ENCODE measurements around the gene NRAP. TPM values are rescaled to one million over a fixed set of nuclear protein-coding genes. Genes with fewer than 3 reads are reported as not detected.

NRAP gene
- total and polyA plus RNA-seq, 2 donors (not counting 3 experiments of a cell fraction or from before 2014, with no cell fraction given) = not detected

DNA sequence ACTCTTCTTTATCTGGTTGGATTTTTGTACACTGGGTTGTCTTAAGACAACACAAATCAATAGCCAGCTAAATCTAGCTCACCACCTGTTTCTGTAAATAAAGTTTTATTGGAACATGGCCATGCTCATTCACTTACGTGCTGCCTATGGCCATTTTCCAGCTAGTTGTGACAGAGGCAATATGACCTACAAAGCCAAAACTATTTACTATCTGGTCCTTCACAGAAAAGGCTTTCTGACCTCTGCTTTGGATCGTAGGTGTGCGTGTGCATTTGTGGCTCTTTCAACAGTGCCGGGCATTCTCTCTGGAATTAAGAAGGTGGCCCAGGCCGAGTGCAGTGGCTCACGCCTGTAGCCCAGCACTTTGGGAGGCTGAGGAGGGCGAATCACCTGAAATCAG, 45.5 kb downstream of the NRAP start:
- no peak for FAIRE-seq
- TF ChIP-seq FOS (IDR thresholded peaks at IDR 0.05; ENCODE audit: borderline replicate concordance, insufficient read depth, low read length) (no peak), MAX (IDR thresholded peaks at IDR 0.05; ENCODE audit: insufficient read depth, insufficient read length) (no peak), MYC (IDR thresholded peaks at IDR 0.05; ENCODE audit: low read depth, low read length) (no peak), EZH2 (IDR thresholded peaks at IDR 0.05; ENCODE audit: borderline replicate concordance, low read depth, low read length, severe bottlenecking) (no peak), GATA2 (IDR thresholded peaks at IDR 0.05; ENCODE audit: insufficient read depth, insufficient read length, low read depth, low read length) (no peak), POLR2A (IDR thresholded peaks at IDR 0.05; ENCODE audit: low read depth, low read length) (no peak), POLR2AphosphoS5 (IDR thresholded peaks at IDR 0.05; ENCODE audit: insufficient read depth, low read depth, low read length) (no peak), JUN (IDR thresholded peaks at IDR 0.05; ENCODE audit: borderline replicate concordance, insufficient read depth, insufficient read length, low read depth) (no peak)
- TF ChIP-seq, protein P1, sequence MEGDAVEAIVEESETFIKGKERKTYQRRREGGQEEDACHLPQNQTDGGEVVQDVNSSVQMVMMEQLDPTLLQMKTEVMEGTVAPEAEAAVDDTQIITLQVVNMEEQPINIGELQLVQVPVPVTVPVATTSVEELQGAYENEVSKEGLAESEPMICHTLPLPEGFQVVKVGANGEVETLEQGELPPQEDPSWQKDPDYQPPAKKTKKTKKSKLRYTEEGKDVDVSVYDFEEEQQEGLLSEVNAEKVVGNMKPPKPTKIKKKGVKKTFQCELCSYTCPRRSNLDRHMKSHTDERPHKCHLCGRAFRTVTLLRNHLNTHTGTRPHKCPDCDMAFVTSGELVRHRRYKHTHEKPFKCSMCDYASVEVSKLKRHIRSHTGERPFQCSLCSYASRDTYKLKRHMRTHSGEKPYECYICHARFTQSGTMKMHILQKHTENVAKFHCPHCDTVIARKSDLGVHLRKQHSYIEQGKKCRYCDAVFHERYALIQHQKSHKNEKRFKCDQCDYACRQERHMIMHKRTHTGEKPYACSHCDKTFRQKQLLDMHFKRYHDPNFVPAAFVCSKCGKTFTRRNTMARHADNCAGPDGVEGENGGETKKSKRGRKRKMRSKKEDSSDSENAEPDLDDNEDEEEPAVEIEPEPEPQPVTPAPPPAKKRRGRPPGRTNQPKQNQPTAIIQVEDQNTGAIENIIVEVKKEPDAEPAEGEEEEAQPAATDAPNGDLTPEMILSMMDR (IDR thresholded peaks at IDR 0.05; ENCODE audit: extremely low read depth in 1 of 2, insufficient read depth in 1 of 2, low read depth in 1 of 2, low read length in 2 of 2) = no peak

More for the DNA sequence above, 45.5 kb downstream of the NRAP start:
- peaks cover 2 to 19% of the 10 kb centered on the region in 2 experiments for H3K27me3 ChIP-seq (ENCODE audit: control insufficient read depth in 2 of 2, insufficient read depth in 2 of 2, low read length in 2 of 2)
- no peak overlapping the region for H3K4me2 ChIP-seq (ENCODE audit: insufficient read depth, low read length)
- no peaks in the 10 kb centered on the region for H3K4me1 ChIP-seq (ENCODE audit: control insufficient read depth, extremely low read depth, insufficient read depth, low read length)
- intact Hi-C loops (cut with micrococcal nuclease) (no loop called here), dilution Hi-C loops (cut with MboI; ENCODE audit: extremely low pct_ligation_motif_present, low sequenced_read_pairs) (no loop called here)
- H3K36me3 ChIP-seq (ENCODE audit: control insufficient read depth in 2 of 2, extremely low read depth in 1 of 2, insufficient read depth in 2 of 2, low read length in 2 of 2) = no peaks in the 10 kb centered on the region
- H3K9me1 ChIP-seq (replicated peaks; ENCODE audit: control insufficient read depth, extremely low read depth, insufficient read depth, low read length) = no peaks in the 10 kb centered on the region
- H3K9ac ChIP-seq (replicated peaks; ENCODE audit: extremely low read depth, insufficient read depth, low read length) = no peak overlapping the region
- BruUV-seq (replicated peaks) = no TSS peak
- no peak overlapping the region for H3K4me3 ChIP-seq (replicated peaks in 1 of 3; ENCODE audit: insufficient read depth in 1 of 3, low read depth in 1 of 3, low read length in 3 of 3)
- H2AFZ ChIP-seq (ENCODE audit: low read depth, low read length) = no peak overlapping the region
- H3K79me2 ChIP-seq (ENCODE audit: control insufficient read depth, insufficient read depth, low read length) = no peaks in the 10 kb centered on the region
- H3K9me3 ChIP-seq (replicated peaks; ENCODE audit: control insufficient read depth, insufficient read depth, low read length) = no peaks in the 10 kb centered on the region
- ChIA-PET CTCF (no interaction called here), POLR2A (no interaction called here)
- DNase-seq (ENCODE audit: low read depth, low spot score) = no peak
- H3K27ac ChIP-seq (ENCODE audit: insufficient read depth, low read depth, low read length) = no peak overlapping the region
- H4K20me1 ChIP-seq (replicated peaks; ENCODE audit: control insufficient read depth, extremely low read depth, insufficient read depth, low read length) = no peaks in the 10 kb centered on the region

Data from endothelial cell of umbilical vein (primary cell).